GM19328 (cell line): ENCODE measurements around the gene LETM1.
A peak's percentile ranks its signal among the peaks of the same experiment; 100 is the strongest.

Experiments used
- ATAC-seq: cut with Tn5 transposase; IDR thresholded peaks from one replicate; pipeline ENCODE4 v1.9.1; 2021; ENCODE audit warnings: mild to moderate bottlenecking, moderate library complexity; ENCODE audit not compliant: unreplicated experiment

The LETM1 gene

DNA sequence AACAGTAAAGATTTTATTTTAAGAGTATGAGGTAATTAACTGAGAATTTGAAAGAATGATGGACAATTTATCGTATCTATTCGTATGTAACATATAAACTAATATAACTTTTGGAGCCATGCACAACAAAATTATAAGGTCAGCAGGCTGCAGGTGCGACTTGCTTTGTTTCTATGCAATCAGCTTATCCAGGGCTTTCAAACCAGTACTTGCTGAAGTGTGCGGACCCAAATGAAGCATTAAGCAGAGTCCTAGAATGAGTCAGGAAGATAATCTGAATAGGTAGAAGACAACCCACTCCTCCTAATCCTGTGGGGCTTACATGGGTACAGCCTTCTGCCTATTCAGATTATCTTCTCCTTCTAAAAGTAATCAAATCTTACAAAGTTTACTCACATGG, 17.3 kb upstream of the LETM1 start:
- ATAC-seq: no peak

- ATAC-seq: no peak
Measured at GRCh38 chr4:1872870-1873269, 16.9 kb upstream of the LETM1 start.

GRCh38 chr4:1871471-1872021, 15.6 kb upstream of the LETM1 start:
- peak; percentile 3 for ATAC-seq

GRCh38 chr4:1870578-1871443, 14.9 kb upstream of the LETM1 start, which contains the start of gene NSD2:
Gene NSD2 (plus strand): TSS chr4:1871393. CDS start chr4:1900655, 29,262 bp downstream.
- ATAC-seq: peak; percentile 66

DNA sequence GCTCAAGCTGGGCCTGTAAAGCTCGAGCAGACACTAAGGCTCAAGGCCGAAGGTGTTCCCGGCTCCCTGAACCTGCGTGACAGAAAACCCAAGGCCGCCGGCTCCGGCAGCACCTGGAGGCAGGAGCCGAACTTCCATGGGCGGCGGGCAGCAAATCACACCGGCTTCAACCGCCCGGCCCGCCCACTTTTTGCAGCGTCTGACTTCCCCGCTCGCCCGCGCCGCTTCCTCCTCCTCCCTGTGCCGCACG, 14.3 kb upstream of the LETM1 start:
- peak; percentile 32 for ATAC-seq

DNA sequence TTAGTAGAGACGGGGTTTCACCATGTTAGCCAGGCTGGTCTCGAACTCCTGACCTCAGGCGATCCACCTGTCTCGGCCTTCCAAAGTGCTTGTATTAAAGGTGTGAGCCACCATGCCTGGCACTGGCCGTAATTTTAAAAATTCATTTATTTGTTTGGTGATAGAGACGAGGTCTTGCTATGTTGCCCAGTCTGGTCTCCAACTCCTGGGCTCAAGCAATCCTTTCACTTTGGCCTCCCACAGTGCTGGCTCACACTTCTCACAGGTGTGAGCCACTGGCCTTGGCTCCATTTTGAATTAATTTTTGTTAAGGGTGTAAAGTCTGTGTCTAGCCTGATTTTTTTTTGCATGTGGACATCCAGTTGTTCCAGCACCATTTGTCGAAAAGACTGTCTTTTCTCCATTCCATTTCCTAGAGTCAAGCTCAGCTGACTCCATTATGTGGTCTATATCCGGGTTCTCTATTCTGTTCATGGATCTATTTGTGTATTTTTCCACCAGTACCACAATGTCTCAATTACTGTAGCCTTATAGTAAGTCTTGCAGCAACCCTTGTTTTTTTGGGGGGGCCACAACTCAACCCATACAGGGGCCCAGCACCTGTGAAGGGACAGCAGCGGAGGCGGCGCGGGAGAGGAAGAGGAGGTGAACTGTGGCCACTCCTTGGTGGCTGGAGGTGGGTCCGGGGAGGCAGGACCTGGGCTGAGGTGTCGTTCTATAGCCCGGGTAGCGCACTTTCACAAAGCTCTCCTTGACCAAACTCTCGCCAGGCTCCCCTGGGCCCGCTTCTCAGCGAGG, 13.8 kb upstream of the LETM1 start:
- no peak for ATAC-seq

DNA sequence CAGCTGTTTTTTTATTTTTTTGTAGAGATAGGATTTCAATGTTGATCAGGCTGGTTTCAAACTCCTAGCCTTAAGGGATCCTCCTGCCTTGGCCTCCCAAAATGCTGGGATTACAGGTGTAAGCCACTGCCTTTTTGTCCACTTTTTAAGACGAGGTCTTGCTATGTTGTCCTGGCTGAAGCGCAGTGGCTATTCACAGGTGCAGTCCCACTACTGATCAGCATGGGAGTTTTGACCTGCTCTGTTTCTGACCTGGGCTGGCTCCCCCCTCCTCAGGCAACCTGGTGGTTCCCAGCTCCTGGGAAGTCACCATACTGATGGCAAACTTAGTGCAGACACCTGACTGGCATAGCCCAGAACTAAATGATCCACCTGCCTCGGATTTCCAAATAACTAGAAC, 13.0 kb upstream of the LETM1 start:
- no peak for ATAC-seq

DNA sequence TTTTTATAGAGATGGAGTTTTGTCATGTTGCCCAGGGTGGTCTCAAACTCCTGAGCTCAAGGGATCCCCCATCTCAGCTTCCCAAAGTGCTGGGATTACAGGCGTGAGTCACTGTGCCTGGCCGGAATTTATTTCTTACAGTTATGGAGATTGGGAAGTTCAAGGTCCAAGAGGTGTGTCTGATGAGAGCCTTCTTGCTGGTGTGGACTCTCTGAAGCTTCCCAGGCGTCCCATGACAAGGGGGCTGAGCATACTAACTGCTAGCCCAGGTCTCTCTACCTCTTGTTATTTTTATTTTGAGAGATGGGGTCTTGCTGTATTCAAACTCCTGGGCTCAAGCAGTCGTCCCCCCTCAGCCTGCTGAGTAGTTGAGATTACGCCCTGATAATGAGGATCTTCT, 12.3 kb upstream of the LETM1 start:
- ATAC-seq: no peak

DNA sequence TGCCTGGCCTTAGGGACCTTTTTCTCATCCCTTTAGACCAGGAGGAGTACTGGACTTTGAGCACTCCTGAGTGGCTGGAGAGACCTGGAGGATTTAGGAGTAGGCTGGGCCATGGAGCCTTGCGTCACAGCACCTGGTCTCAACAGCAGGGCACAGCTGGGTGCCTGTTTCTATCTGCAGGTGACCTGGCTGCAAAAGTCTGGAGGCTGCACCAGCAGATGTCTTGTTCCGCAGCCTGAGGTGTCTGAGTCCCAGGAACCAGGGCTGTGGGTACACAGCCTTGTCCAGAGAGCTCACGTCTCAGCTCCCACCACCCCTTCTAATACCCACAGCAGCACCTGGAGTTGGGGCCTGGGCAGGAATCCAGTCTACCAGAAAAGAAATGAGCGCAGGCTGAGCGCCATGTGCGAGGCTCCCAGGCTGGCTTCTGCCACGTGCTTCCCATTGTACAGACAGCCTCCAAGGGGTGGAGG, 10.3 kb upstream of the LETM1 start:
- ATAC-seq: no peak

DNA sequence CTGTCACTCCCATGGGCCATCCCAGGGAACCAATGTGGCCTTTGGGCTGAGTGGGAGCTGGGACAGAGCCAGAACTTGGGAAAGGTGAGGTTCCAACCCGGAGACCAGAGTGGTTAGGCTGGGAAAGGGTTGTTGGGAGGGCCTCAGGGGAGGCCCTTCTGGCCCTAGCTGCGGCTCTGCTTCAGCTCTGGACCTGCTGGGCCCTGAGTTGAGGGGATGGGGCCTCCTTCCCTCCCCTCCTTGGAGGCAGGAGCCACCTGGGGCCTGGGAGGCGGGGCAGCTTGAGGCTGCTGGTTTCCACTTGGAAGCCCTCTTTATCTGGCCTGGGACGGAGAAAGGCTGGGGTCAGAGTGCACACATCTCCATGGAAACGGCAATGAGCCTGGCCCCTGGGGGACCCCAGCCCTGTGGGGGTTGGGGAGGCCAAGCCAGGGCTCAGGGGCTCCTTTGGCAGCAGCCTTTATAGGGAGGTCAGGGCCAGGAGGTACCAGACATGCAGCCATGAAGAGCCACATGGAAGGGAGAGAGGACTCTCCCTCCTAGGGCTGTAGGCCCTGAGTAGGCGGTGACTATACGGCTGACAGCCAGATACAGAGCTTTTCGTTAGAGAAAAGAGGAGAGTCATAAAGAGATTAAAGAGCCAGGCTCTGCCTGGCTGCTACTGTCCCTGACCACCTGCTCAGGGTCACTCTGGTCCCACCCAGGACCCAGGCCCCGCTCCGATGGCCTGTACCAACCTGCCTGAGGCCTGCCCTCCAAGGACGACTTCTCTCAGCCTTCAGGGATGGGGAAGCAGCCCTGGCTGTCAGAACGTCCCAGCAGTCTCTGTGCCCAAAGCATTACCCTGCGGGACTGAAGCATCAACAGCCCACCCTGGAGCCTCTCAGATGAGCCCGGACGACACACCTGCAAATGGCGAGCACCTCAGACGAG, 8.4 kb upstream of the LETM1 start:
- no peak for ATAC-seq

GRCh38 chr4:1863297-1864033, 7.5 kb upstream of the LETM1 start:
- no peak for ATAC-seq

- no peak for ATAC-seq
Measured at GRCh38 chr4:1862961-1863296, 7.0 kb upstream of the LETM1 start.

GRCh38 chr4:1862055-1862911, 6.3 kb upstream of the LETM1 start:
- no peak for ATAC-seq

DNA sequence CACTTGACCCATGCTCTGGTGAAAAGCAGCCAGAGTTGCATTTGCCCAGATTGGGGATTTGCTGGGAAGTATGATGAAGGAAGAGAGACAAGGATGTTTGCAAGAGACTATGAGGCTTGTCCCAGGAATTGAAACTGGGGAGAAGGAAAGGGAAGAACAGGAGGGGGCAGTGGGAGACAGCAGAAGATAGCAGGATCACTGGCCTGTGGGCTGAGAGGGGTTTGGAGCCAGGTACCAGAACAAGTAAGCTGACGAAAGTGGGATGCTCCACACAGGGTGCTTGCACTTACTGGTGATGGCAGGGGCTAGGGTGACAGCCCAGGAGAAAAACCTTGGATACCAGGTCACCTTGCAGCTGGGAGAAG, 3.4 kb upstream of the LETM1 start:
- ATAC-seq: no peak

GRCh38 chr4:1857931-1858330, 2.0 kb upstream of the LETM1 start:
- no peak for ATAC-seq

GRCh38 chr4:1856943-1857699, 1.2 kb upstream of the LETM1 start:
- no peak for ATAC-seq

DNA sequence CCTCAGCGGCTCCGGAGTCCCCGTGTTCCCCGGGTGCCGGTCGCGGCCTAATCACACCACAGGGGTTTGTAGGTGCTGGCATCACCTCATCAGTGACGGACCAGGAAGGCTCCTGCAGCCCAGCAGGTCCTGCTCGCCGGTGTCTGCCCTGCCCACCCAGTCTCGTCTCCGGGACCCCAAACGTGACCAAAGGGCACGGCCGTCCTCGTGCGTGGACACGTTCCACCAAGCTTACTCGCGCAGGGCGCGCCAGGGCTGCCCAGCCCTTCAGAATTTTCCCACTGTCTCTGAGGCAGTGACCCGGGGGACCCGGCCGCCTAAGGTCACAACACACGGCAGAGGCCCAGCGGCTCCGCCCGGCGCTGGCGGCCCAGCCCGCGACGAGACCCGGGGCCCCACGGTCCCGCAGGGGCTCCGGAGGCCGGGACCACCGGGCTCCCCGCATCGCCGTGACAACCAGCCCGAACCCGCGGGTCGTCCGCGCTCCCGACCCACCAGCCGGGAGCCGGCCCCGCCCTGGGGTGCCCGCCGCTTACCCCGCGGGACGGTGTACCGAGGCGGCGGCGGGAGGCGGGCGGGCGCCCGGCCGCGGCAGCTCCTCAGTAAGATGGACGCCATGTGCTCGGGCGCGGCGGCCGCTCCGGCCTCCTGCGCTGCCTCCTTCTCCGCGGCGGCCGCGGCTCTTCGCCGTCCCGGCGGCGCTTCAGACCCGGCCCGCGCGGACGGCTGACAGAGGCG, 454 bp downstream of the LETM1 start:
- ATAC-seq: peak; percentile 18

DNA sequence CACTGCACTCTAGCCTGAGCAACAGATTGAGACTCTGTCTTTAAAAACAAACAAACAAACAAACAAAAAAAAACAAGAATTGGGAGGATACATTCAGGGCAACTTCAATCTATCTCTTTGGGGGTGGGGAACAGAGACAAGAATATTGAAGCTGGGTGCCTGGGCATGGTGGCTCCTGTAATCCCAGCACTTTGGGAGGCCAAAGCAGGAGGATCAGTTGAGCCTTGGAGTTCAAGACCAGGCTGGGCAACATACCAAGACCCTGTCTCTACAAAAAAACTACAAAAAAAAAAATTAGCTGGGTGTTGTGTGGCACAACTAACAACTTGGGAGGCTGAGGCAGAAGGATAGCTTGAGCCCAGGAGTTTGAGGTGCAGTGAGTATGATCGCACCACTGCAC, 1.2 kb downstream of the LETM1 start:
- no peak for ATAC-seq
